ENCODE results near the gene ZNF22.

DNA sequence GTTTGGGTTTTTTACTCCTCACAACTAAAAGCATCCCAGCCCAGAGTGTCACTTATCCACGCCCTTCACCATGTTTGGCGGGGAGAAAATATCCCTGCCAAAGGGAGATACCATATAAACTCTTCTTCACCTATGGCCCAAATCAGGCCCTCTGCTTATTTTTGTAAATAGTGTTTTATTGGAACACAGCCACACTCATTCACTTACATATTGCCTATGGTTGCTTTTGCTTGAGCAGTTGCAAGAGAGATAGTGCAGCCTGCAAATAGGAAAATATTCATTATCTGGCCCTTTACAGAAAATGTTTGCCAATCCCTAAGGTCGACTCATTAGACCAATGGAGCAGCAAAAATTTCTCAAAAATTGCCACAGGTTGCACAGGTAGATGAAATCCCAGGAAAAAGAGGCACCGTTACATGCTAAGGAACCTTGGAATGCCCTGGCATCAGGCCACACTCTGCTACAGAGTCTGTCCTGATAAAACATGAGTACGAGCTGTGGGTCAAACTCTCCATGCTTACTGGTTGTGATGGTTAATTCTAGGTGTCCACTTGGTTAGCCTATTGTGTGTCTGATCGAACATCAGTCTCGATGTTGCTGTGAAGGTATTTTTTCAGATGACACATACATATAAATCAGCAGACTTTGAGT lies 49.0 kb upstream of the ZNF22 start:
- TF ChIP-seq, protein P1, sequence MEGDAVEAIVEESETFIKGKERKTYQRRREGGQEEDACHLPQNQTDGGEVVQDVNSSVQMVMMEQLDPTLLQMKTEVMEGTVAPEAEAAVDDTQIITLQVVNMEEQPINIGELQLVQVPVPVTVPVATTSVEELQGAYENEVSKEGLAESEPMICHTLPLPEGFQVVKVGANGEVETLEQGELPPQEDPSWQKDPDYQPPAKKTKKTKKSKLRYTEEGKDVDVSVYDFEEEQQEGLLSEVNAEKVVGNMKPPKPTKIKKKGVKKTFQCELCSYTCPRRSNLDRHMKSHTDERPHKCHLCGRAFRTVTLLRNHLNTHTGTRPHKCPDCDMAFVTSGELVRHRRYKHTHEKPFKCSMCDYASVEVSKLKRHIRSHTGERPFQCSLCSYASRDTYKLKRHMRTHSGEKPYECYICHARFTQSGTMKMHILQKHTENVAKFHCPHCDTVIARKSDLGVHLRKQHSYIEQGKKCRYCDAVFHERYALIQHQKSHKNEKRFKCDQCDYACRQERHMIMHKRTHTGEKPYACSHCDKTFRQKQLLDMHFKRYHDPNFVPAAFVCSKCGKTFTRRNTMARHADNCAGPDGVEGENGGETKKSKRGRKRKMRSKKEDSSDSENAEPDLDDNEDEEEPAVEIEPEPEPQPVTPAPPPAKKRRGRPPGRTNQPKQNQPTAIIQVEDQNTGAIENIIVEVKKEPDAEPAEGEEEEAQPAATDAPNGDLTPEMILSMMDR (IDR thresholded peaks at IDR 0.05), result no peak
- TF ChIP-seq, protein P2, sequence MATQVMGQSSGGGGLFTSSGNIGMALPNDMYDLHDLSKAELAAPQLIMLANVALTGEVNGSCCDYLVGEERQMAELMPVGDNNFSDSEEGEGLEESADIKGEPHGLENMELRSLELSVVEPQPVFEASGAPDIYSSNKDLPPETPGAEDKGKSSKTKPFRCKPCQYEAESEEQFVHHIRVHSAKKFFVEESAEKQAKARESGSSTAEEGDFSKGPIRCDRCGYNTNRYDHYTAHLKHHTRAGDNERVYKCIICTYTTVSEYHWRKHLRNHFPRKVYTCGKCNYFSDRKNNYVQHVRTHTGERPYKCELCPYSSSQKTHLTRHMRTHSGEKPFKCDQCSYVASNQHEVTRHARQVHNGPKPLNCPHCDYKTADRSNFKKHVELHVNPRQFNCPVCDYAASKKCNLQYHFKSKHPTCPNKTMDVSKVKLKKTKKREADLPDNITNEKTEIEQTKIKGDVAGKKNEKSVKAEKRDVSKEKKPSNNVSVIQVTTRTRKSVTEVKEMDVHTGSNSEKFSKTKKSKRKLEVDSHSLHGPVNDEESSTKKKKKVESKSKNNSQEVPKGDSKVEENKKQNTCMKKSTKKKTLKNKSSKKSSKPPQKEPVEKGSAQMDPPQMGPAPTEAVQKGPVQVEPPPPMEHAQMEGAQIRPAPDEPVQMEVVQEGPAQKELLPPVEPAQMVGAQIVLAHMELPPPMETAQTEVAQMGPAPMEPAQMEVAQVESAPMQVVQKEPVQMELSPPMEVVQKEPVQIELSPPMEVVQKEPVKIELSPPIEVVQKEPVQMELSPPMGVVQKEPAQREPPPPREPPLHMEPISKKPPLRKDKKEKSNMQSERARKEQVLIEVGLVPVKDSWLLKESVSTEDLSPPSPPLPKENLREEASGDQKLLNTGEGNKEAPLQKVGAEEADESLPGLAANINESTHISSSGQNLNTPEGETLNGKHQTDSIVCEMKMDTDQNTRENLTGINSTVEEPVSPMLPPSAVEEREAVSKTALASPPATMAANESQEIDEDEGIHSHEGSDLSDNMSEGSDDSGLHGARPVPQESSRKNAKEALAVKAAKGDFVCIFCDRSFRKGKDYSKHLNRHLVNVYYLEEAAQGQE (IDR thresholded peaks at IDR 0.05; ENCODE audit: insufficient read depth in 1 of 2, low read depth in 2 of 2, low read length in 1 of 2), result no peak
- no peak for TF ChIP-seq TCF7L2 (IDR thresholded peaks at IDR 0.05; ENCODE audit: low read depth, low read length)
- TF ChIP-seq POLR2AphosphoS5 (IDR thresholded peaks at IDR 0.05; ENCODE audit: low read depth, low read length), result no peak
